DND-41 (cell line): ENCODE results near the gene FBP2.

Source experiments
- ATAC-seq: fragments of 200-7000 bp; cut with Tn5 transposase; 3 replicates; pipeline ENCODE4 v1.9.1; 2021; ENCODE audit warnings: low read depth; ENCODE audit not compliant: insufficient read depth
- DNase-seq: peaks from one replicate; pipeline ENCODE4 v3.0.0-alpha.2; 2020
- H2AFZ ChIP-seq: 2 replicates; pipeline ENCODE4 v1.6.0; 2012; ENCODE audit warnings: low read depth, low read length
- H3K27ac ChIP-seq: 2 replicates; pipeline ENCODE4 v1.5.1; 2012; ENCODE audit warnings: low read length, inconsistent platforms
- H3K27me3 ChIP-seq: fragments of 200-600 bp; sonication (generic); 2 replicates; pipeline ENCODE4 v1.6.0; 2012; ENCODE audit warnings: low read length, mild to moderate bottlenecking, inconsistent platforms; ENCODE audit not compliant: insufficient read depth, poor library complexity
- H3K36me3 ChIP-seq: 2 replicates; pipeline ENCODE4 v1.5.1; 2012; ENCODE audit warnings: low read length, inconsistent platforms; ENCODE audit not compliant: insufficient read depth
- H3K4me1 ChIP-seq: 2 replicates; pipeline ENCODE4 v1.5.1; 2012; ENCODE audit warnings: mild to moderate bottlenecking, low read length; ENCODE audit not compliant: insufficient read depth
- H3K4me2 ChIP-seq: 2 replicates; pipeline ENCODE4 v1.6.0; 2012; ENCODE audit warnings: mild to moderate bottlenecking, moderate library complexity, low read length, inconsistent platforms; ENCODE audit not compliant: insufficient read depth
- H3K4me3 ChIP-seq, 2 experiments: fragments of 200-600 bp in 1 of 2; shearing (Covaris generic) in 1 of 2; 2 replicates each; pipeline ENCODE4 v1.5.1; 2012 to 2016; ENCODE audit warnings: inconsistent platforms in 2 of 2, low read length in 2 of 2, mild to moderate bottlenecking in 2 of 2, low read depth in 1 of 2, moderate library complexity in 1 of 2
- H3K79me2 ChIP-seq: 2 replicates; pipeline ENCODE4 v1.6.0; 2012; ENCODE audit warnings: low read length, inconsistent platforms; ENCODE audit not compliant: insufficient read depth
- H3K9ac ChIP-seq: 2 replicates; pipeline ENCODE4 v1.6.0; 2012; ENCODE audit warnings: low read depth, mild to moderate bottlenecking, inconsistent platforms, low read length, moderate library complexity
- H3K9me3 ChIP-seq: 2 replicates; pipeline ENCODE4 v1.5.1; 2012; ENCODE audit warnings: low read length, moderate library complexity, mild to moderate bottlenecking, inconsistent platforms; ENCODE audit not compliant: insufficient read depth, severe bottlenecking
- H4K20me1 ChIP-seq: 2 replicates; pipeline ENCODE4 v1.6.0; 2012; ENCODE audit warnings: low read length; ENCODE audit not compliant: insufficient read depth
- CTCF ChIP-seq: IDR thresholded peaks from 2 replicates; pipeline ENCODE4 v1.5.1; 2012; ENCODE audit warnings: borderline replicate concordance, low read length, moderate library complexity, mild to moderate bottlenecking; ENCODE audit not compliant: poor library complexity, severe bottlenecking; ENCODE audit errors: extremely low read depth
- EZH2 ChIP-seq: IDR thresholded peaks from 3 replicates; pipeline ENCODE4 v1.6.1; 2012; ENCODE audit warnings: borderline replicate concordance, low read depth, mild to moderate bottlenecking, moderate library complexity, low read length, inconsistent platforms; ENCODE audit not compliant: severe bottlenecking

The FBP2 gene

GRCh38 chr9:94554439-94555331 is 38.9 kb downstream of the FBP2 start, which contains the start of gene PCAT7:
Gene PCAT7, plus strand, starts transcription at chr9:94555083.
- no peak within 1 kb of the TSS for H3K4me3 ChIP-seq
- peak; percentile 68 for DNase-seq

GRCh38 chr9:94554078-94554438 is 39.6 kb downstream of the FBP2 start:
- Histone ChIP-seq H3K4me3 (no peak overlapping the region), H3K36me3 (no peaks in the 10 kb centered on the region), H3K27ac (no peak overlapping the region), H3K4me2 (0 out of 2 replicates have a peak overlapping the region, but pooled peaks have one; percentile 45), H2AFZ (no peak overlapping the region), H3K27me3 (peaks cover 13% of the 10 kb centered on the region), H3K9ac (no peak overlapping the region), H4K20me1 (no peaks in the 10 kb centered on the region; the same call in 1 of the 2 replicates), H3K79me2 (no peaks in the 10 kb centered on the region), H3K9me3 (no peaks in the 10 kb centered on the region), H3K4me1 (peaks cover 7% of the 10 kb centered on the region; the same call in 1 of the 2 replicates)
- no peak for DNase-seq
- ATAC-seq = no peak
- TF ChIP-seq EZH2 (no peak), CTCF (no peak)

More at GRCh38 chr9:94554439-94555331, 38.9 kb downstream of the FBP2 start, which contains the start of gene PCAT7:
- peak within 1 kb of the TSS; percentile 45; the same call in 1 of the 2 replicates for H3K4me2 ChIP-seq
- no peak within 1 kb of the TSS for H3K9ac ChIP-seq
- H3K36me3 ChIP-seq = no peaks in the 10 kb centered on the region
- TF ChIP-seq EZH2 (no peak), CTCF (peak; percentile 73)
- H3K4me1 ChIP-seq = peaks cover 7% of the 10 kb centered on the region; the same call in 1 of the 2 replicates
- ATAC-seq = peak; percentile 98
- H3K9me3 ChIP-seq = no peaks in the 10 kb centered on the region
- H3K79me2 ChIP-seq = no peaks in the 10 kb centered on the region
- no peaks in the 10 kb centered on the region; the same call in 1 of the 2 replicates for H4K20me1 ChIP-seq
- no peak within 1 kb of the TSS for H3K27ac ChIP-seq
- H2AFZ ChIP-seq = no peak within 1 kb of the TSS
- peaks cover 13% of the 10 kb centered on the region for H3K27me3 ChIP-seq

DNA sequence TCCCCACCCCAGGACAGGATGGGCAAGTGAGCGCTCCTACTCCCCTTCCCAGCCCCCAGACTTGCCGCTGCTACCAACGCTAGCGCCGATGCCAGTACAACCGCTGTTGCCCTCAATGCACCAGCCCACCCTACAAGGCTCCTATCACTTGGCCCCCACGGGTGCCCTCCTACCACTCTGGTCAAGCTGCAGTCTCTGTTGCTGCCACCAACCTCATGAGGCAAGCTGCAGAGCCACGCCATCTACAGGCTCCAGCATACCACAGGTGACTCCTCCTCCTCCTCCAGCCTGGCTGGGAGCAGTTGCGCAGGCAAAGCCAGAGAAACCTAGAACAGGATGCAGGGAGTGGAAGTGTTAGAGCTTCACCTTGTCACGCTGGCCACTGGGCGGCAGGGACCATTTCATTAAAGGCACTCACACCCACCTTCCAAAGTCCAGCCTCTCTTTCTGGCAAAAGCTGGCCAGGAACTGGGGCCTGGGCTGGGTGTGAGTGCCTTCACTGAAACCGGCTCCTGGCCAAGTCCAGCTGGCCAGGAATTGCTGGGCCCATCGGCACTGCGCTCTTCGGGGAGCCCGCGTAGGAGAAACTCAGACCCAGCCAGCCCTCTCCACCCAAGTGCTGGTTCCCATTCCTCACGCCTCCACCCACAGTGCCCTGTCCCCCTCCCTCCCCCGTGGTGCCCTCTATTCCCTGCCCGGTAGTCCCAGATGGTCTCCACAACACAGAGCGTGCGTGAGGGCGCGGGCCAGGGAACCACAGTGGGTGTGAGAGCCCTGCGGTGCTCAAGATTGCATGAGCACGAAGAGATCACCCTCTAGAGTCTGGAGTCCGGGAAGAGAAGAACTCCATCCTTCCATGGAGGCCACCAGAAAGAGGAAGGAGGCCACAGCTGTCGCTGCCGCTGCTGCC is 40.3 kb downstream of the FBP2 start:
- Histone ChIP-seq H3K9ac (no peak overlapping the region), H4K20me1 (no peaks in the 10 kb centered on the region; the same call in 1 of the 2 replicates), H3K4me1 (peaks cover 7% of the 10 kb centered on the region; the same call in 1 of the 2 replicates), H3K79me2 (no peaks in the 10 kb centered on the region), H3K36me3 (no peaks in the 10 kb centered on the region), H2AFZ (no peak overlapping the region), H3K27ac (no peak overlapping the region), H3K9me3 (no peaks in the 10 kb centered on the region), H3K4me2 (no peak overlapping the region), H3K4me3 (no peak overlapping the region), H3K27me3 (peaks cover 13% of the 10 kb centered on the region)
- no peak for ATAC-seq
- DNase-seq = no peak
- TF ChIP-seq CTCF (no peak), EZH2 (no peak)
